GM18526 (cell line): ENCODE results near the gene P2RX1.
A peak's percentile ranks its signal among the peaks of the same experiment; 100 is the strongest.

Source experiments
- POLR2A ChIP-seq: IDR thresholded peaks from 3 replicates; pipeline ENCODE4 v1.6.1; 2011; ENCODE audit not compliant: insufficient read length; ENCODE audit errors: extremely low read depth

The P2RX1 gene

GRCh38 chr17:3904501-3904900, 11.8 kb downstream of the P2RX1 start:
- no peak for TF ChIP-seq POLR2A

GRCh38 chr17:3903881-3904290, 12.4 kb downstream of the P2RX1 start:
- TF ChIP-seq POLR2A, result no peak

GRCh38 chr17:3903051-3903825, 13.0 kb downstream of the P2RX1 start:
- no peak for TF ChIP-seq POLR2A

DNA sequence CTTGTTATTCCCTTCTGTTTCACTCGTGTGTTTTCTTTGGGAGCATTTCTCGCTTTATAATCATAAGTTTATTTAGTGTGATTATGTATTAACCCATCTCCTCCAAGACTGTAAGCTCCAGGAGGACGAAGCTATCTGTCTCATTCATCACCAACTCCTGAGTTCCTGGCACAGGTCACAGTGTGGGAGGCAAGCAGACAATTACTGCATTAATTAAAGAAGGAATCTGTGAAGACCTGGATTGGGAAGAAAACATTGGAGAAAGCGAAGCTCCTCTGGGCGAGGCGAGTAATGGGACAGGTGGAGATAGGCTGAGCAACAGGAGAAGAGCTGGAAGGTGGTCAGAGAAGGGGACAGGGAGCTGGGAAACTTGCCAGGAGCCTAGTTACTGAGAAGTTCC, 15.6 kb downstream of the P2RX1 start:
- TF ChIP-seq POLR2A, result no peak

- no peak for TF ChIP-seq POLR2A
Observed at GRCh38 chr17:3897731-3898130, 18.5 kb downstream of the P2RX1 start.

- TF ChIP-seq POLR2A, result no peak
Observed at GRCh38 chr17:3896968-3897235, 19.4 kb downstream of the P2RX1 start.

- no peak for TF ChIP-seq POLR2A
Observed at GRCh38 chr17:3896108-3896967, 19.9 kb downstream of the P2RX1 start.

DNA sequence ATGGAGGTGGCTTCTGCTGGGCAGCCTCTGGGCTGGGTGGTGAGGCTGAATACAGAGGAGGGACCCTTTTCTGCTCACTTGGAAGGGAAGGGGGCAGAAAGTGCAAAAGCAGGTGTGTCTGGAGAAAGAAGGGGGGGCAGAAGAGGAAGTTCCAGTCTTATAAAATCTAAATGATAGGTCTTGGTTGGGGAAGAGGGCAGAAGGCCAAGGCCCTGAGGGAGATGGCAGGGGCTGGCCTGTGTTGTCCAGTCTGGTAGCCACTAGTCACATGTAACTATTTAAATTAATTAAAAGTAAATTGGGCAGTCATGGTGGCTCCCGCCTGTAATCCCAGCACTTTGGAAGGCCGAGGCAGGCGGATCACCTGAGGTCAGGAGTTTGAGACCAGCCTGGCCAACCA, 20.9 kb downstream of the P2RX1 start:
- TF ChIP-seq POLR2A, result no peak

DNA sequence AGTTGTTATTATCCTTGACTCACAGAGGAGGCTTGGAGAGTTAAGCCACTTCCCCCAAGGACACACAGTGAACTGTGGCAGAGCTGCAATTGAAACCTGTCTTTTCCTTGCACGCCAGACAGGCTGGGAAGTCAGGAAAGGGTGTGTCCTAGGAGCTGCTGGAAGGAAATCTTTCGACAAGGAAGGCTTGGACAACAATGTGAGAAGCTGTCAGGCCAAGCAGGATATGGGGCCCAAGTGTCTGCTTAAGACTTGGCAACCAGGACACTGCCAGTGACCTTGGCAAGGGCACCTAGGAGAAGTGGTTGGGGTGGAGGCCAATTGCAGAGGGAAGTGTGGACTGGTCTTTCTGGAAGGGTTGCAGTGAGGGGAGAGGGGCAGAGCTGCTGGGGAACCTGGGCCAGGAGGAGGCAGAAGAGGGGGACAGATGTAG, 21.3 kb downstream of the P2RX1 start:
- TF ChIP-seq POLR2A, result no peak

- TF ChIP-seq POLR2A, result no peak
Observed at GRCh38 chr17:3894188-3894587, 22.1 kb downstream of the P2RX1 start.

GRCh38 chr17:3893720-3894116, 22.5 kb downstream of the P2RX1 start:
- TF ChIP-seq POLR2A, result no peak

GRCh38 chr17:3893003-3893719, 23.1 kb downstream of the P2RX1 start, which contains the start of gene CAMKK1:
CAMKK1 (minus strand) TSS chr17:3893053; CDS start chr17:3885687, 7,366 bp downstream.
- peak; percentile 36 for TF ChIP-seq POLR2A

- no peak for TF ChIP-seq POLR2A
Observed at GRCh38 chr17:3892095-3892998, 23.9 kb downstream of the P2RX1 start.

GRCh38 chr17:3891626-3892094, 24.6 kb downstream of the P2RX1 start:
- no peak for TF ChIP-seq POLR2A

GRCh38 chr17:3890878-3891219, 25.4 kb downstream of the P2RX1 start:
- no peak for TF ChIP-seq POLR2A
